Activated T-cell treated with anti-CD3 and anti-CD28 coated beads, Interleukin-2, amount 50 U/mL, for 72 hours (primary cell): ENCODE data around the gene LMAN2. TPM values are rescaled to one million over a fixed set of nuclear protein-coding genes. Genes with fewer than 3 reads are reported as not detected.

ENCODE experiments used
- ATAC-seq, 2 donors: fragments of 150-1000 bp; cut with Tn5 transposase; replicated peaks in 1 of 2; 2 replicates each; pipeline ENCODE4 v1.10.0; 2021; ENCODE audit warnings: moderate library complexity in 2 of 2, mild to moderate bottlenecking in 1 of 2
- DNase-seq, 2 donors: peaks; one replicate each; pipeline ENCODE4 v3.0.0; 2021 to 2022; ENCODE audit warnings: mixed read lengths in 1 of 2
- H3K27ac Mint-ChIP-seq: one replicate; pipeline ENCODE4 v1.8.0; 2022; ENCODE audit warnings: mild to moderate bottlenecking, moderate library complexity, mixed read lengths
- H3K27me3 Mint-ChIP-seq: one replicate; pipeline ENCODE4 v1.8.0; 2022; ENCODE audit warnings: low read depth, mixed read lengths
- H3K36me3 Mint-ChIP-seq, 2 donors: one replicate each; pipeline ENCODE4 v1.8.0; 2022; ENCODE audit warnings: mixed read lengths in 2 of 2, mild to moderate bottlenecking in 1 of 2; ENCODE audit not compliant: insufficient read depth in 2 of 2
- H3K4me1 Mint-ChIP-seq: one replicate; pipeline ENCODE4 v1.8.0; 2022; ENCODE audit warnings: low read depth, mixed read lengths
- H3K4me3 Mint-ChIP-seq, 2 donors: one replicate each; pipeline ENCODE4 v1.8.0; 2022; ENCODE audit warnings: mild to moderate bottlenecking in 2 of 2, mixed read lengths in 2 of 2, moderate library complexity in 2 of 2
- H3K9me3 Mint-ChIP-seq, 2 donors: one replicate each; pipeline ENCODE4 v1.8.0; 2022; ENCODE audit warnings: mixed read lengths in 2 of 2
- total RNA-seq, 2 donors: library from RNA; stranded (reverse); gene quantifications; one replicate each; pipeline ENCODE4 v1.2.3, GENCODE V29; 2022

Gene LMAN2
- total RNA-seq, 2 donors from 2014 or later: 115 to 124 TPM

DNA sequence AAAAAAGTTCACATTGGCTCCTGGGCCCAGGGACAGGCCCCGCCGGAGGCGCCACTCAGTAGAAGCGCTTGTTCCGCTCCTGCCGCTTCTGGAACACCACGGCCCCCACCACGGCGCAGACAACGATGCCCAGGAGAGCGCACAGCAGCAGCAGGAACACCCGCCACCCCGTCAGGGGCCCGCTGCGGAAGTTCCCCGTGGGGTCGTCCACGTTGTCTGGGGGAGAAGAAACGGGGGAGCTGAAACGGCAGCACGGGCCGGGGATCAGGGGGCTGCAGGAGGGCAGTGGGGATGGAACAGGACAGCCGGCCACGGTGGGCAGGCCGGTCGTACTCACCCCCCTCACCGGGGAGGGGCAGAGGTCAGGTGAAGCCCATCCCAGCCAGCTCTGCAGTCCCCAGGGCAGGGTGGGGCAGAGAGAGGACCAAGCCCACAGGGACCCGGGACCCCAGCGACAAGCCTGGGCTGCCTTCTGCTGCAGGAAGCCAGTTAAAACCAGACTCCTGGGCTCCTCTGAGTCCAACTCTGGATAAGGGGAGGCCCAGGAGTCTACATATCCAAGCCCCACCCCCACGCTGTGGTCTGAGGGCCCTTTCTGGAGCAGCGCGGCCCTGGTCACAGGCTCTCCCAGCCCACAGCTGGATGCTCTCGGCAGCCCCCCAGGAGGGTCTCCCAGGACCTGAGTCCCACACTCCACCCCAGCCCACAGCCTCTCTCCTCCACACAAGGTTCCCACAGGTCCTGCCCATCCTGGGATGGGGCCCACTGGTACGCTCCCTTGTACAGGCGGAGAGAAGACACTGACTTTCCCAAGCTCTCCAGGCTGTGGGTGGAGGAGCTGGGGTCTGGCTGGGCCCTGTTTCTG, 19.2 kb downstream of the LMAN2 start:
- no peaks in the 10 kb centered on the region for H3K9me3 Mint-ChIP-seq
- DNase-seq: no peak
- peaks cover 28% of the 10 kb centered on the region for H3K4me1 Mint-ChIP-seq
- H3K27me3 Mint-ChIP-seq: no peaks in the 10 kb centered on the region
- ATAC-seq: no peak
- no peak overlapping the region for H3K27ac Mint-ChIP-seq
- no peak overlapping the region for H3K4me3 Mint-ChIP-seq
- H3K36me3 Mint-ChIP-seq: peaks cover 0 to 24% of the 10 kb centered on the region in 2 donors

- no peak overlapping the region for H3K27ac Mint-ChIP-seq
- H3K4me1 Mint-ChIP-seq: peaks cover 23% of the 10 kb centered on the region
- peaks cover 0 to 19% of the 10 kb centered on the region in 2 donors for H3K36me3 Mint-ChIP-seq
- no peaks in the 10 kb centered on the region for H3K9me3 Mint-ChIP-seq
- H3K4me3 Mint-ChIP-seq: no peak overlapping the region
- H3K27me3 Mint-ChIP-seq: no peaks in the 10 kb centered on the region
- ATAC-seq (no peak), DNase-seq (no peak)
Observed at GRCh38 chr5:177330991-177331842, 20.3 kb downstream of the LMAN2 start.

DNA sequence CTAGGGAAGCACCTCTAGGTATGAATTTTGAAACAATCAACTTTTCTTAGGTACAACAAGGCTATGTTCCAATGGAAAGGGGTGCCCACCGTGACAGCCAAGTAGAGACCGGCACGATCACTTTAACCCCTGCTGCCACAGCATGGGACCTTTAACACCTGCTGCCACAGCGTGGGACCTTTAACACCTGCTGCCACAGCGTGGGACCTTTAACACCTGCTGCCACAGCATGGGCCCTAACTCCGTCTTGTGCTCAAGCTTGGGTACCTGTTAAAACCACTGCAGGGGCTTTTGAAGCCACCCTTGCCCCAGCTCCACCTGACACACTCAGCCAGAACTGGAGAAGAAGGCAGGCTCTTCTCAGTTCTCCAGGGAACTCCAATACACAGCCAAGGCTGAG, 21.6 kb downstream of the LMAN2 start:
- no peak overlapping the region for H3K4me3 Mint-ChIP-seq
- no peak overlapping the region for H3K27ac Mint-ChIP-seq
- peaks cover 0 to 14% of the 10 kb centered on the region in 2 donors for H3K36me3 Mint-ChIP-seq

GRCh38 chr5:177328545-177329231, 22.8 kb downstream of the LMAN2 start:
- peaks cover 28% of the 10 kb centered on the region for H3K4me1 Mint-ChIP-seq
- ATAC-seq (no peak), DNase-seq (no peak)
- no peak overlapping the region for H3K27ac Mint-ChIP-seq
- H3K36me3 Mint-ChIP-seq: peaks cover 0 to 9% of the 10 kb centered on the region in 2 donors
- no peak overlapping the region for H3K4me3 Mint-ChIP-seq
- no peaks in the 10 kb centered on the region for H3K27me3 Mint-ChIP-seq
- H3K9me3 Mint-ChIP-seq: no peaks in the 10 kb centered on the region

More for the DNA sequence above, 21.6 kb downstream of the LMAN2 start:
- no peak for ATAC-seq
- Mint-ChIP-seq H3K27me3 (no peaks in the 10 kb centered on the region), H3K4me1 (peaks cover 22% of the 10 kb centered on the region), H3K9me3 (no peaks in the 10 kb centered on the region)
- DNase-seq: no peak

- DNase-seq (peak in 1 of 2 donors; percentile 37), ATAC-seq (peak; percentile 84 to 91)
- H3K4me3 Mint-ChIP-seq: peak overlapping the region; percentile 10 to 35
- peaks cover 0 to 8% of the 10 kb centered on the region in 2 donors for H3K36me3 Mint-ChIP-seq
- no peaks in the 10 kb centered on the region for H3K9me3 Mint-ChIP-seq
- no peaks in the 10 kb centered on the region for H3K27me3 Mint-ChIP-seq
- H3K27ac Mint-ChIP-seq: no peak overlapping the region
- H3K4me1 Mint-ChIP-seq: peaks cover 31% of the 10 kb centered on the region
Observed at GRCh38 chr5:177327539-177328522, 23.6 kb downstream of the LMAN2 start.

GRCh38 chr5:177325868-177326381, 25.5 kb downstream of the LMAN2 start:
- Mint-ChIP-seq H3K4me1 (peaks cover 33% of the 10 kb centered on the region), H3K4me3 (no peak overlapping the region), H3K27ac (no peak overlapping the region), H3K9me3 (no peaks in the 10 kb centered on the region), H3K27me3 (no peaks in the 10 kb centered on the region), H3K36me3 (peaks cover 2 to 6% of the 10 kb centered on the region in 2 donors)
- no peak for DNase-seq
- ATAC-seq: no peak

GRCh38 chr5:177320879-177321278, 30.6 kb downstream of the LMAN2 start:
- no peak for ATAC-seq
- H3K4me1 Mint-ChIP-seq: peaks cover 36% of the 10 kb centered on the region
- no peaks in the 10 kb centered on the region for H3K9me3 Mint-ChIP-seq
- peaks cover 5 to 8% of the 10 kb centered on the region in 2 donors for H3K36me3 Mint-ChIP-seq
- no peak overlapping the region for H3K27ac Mint-ChIP-seq
- H3K4me3 Mint-ChIP-seq: no peak overlapping the region
- no peak for DNase-seq
- H3K27me3 Mint-ChIP-seq: no peaks in the 10 kb centered on the region

DNA sequence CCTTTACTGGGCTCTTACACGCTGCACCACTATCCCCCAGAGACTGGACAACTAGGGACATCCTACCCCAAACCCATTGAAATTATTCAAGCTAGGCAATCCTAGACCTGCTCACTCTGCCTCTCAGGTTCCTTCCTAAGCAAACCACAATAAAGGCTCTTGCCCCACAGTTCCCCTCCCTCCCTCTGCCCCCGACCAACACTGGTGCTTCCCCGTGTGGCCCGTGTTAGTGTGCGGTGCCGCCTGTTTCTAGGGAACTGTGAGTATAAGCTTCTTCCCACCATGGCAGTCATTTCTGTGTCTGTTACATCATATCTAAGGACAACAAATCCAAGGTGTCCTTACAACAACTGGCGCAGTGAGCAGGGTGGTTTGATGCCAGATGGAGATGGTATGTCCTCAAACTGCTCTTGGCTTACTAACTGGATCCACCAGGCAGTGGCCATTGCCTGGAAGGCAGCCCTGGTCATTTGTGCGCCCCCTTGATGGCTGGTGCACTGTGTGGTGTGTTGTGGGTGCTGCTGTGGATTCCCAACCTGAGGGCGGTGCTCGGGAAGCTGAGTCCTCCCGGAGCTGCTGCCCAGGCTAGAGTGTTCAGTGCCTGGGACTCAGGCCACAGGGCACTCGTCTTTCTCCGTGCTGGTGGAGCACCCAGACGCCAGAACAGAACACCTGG, 31.4 kb downstream of the LMAN2 start:
- no peak overlapping the region for H3K4me3 Mint-ChIP-seq
- peaks cover 5 to 8% of the 10 kb centered on the region in 2 donors for H3K36me3 Mint-ChIP-seq
- H3K9me3 Mint-ChIP-seq: no peaks in the 10 kb centered on the region
- H3K27me3 Mint-ChIP-seq: no peaks in the 10 kb centered on the region
- DNase-seq: no peak
- ATAC-seq: peak; percentile 48 to 52
- H3K27ac Mint-ChIP-seq: no peak overlapping the region
- H3K4me1 Mint-ChIP-seq: peaks cover 35% of the 10 kb centered on the region

- ATAC-seq: peak; percentile 55 to 68
- no peaks in the 10 kb centered on the region for H3K9me3 Mint-ChIP-seq
- no peaks in the 10 kb centered on the region for H3K27me3 Mint-ChIP-seq
- H3K4me3 Mint-ChIP-seq: no peak overlapping the region
- peaks cover 5 to 8% of the 10 kb centered on the region in 2 donors for H3K36me3 Mint-ChIP-seq
- DNase-seq: peak; percentile 72 to 76
- H3K27ac Mint-ChIP-seq: no peak overlapping the region
- peaks cover 30% of the 10 kb centered on the region for H3K4me1 Mint-ChIP-seq
Observed at GRCh38 chr5:177317959-177318377, 33.5 kb downstream of the LMAN2 start.

- Mint-ChIP-seq H3K27ac (no peak overlapping the region), H3K36me3 (peaks cover 3 to 5% of the 10 kb centered on the region in 2 donors), H3K4me3 (no peak overlapping the region), H3K27me3 (no peaks in the 10 kb centered on the region), H3K9me3 (no peaks in the 10 kb centered on the region), H3K4me1 (peaks cover 35% of the 10 kb centered on the region)
- ATAC-seq: no peak
- no peak for DNase-seq
Observed at GRCh38 chr5:177316005-177316404, 35.5 kb downstream of the LMAN2 start.

DNA sequence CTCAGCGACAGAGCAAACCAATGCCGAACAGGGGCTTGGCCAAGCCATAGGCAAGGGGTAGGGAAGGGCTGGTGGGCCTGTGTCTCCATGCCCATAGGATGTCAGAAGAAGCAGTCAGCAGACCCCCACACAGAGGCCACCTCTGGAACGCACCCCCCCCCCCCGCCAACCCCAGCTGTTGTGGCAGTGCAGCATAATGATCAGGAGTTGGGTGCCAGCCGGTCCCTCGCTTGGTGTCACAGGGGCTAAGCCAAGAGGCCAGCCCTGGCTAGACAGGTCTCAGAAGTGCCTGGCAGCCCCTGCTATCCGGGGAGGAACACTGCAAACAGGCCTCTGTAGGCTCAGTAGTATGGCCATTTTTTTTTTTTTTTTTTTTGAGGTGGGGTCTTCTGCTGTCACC, 36.1 kb downstream of the LMAN2 start:
- no peak for DNase-seq
- no peak for ATAC-seq
- H3K9me3 Mint-ChIP-seq: no peaks in the 10 kb centered on the region
- no peak overlapping the region for H3K4me3 Mint-ChIP-seq
- no peaks in the 10 kb centered on the region for H3K27me3 Mint-ChIP-seq
- H3K27ac Mint-ChIP-seq: no peak overlapping the region
- H3K4me1 Mint-ChIP-seq: peaks cover 40% of the 10 kb centered on the region
- H3K36me3 Mint-ChIP-seq: peaks cover 6 to 8% of the 10 kb centered on the region in 2 donors
